Hypothalamus (tissue), 51 donors: ENCODE measurements around the gene TPGS2.
"Not testable (repeated sequence)": the region's sequence is repeated elsewhere in the genome, so short reads cannot be mapped to it uniquely, and the experiment has no call there.

ENCODE experiments used
- DNase-seq, 51 donors: peaks; one replicate each; lab custom pipeline; 2025; lab: John Stamatoyannopoulos, UW

The TPGS2 gene

DNA sequence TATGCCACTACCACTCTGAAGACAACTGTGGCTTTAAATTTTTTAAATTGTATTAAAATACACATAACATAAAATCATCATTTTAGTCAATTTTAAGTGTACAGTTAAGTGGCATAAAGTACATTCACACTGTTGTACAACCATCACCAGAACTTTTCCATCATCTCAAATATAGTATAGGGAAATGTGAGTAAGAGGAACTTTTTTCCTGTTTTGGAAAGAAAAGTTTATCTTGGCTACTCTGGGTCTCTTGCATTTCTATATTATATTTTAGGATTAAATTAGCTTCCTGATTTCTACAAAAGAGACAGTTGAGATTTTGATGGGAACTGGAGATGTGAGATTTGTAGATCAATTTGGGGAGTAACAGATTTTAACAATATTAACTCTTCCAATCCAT, 3.3 kb downstream of the TPGS2 start:
- DNase-seq: no peak

DNA sequence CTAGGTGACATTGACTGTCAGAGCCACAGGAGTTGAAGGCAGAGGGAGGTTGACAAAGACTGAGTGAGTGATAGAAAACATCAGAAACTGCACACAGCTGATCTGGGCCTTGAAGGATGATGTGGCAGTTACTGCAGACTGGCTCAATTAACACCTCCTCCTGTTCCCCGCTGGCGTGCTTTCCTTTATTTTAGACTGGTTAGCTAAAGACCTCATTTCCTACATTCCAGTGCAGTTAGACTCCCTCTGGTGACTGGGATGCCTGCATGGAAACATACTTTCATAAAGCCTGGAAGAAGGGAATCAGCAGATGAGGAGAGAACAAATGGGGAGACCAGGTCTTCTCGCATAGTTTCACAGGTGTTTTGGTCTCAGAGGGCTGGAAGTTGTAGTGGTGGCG, 7.1 kb downstream of the TPGS2 start:
- DNase-seq: no peak

DNA sequence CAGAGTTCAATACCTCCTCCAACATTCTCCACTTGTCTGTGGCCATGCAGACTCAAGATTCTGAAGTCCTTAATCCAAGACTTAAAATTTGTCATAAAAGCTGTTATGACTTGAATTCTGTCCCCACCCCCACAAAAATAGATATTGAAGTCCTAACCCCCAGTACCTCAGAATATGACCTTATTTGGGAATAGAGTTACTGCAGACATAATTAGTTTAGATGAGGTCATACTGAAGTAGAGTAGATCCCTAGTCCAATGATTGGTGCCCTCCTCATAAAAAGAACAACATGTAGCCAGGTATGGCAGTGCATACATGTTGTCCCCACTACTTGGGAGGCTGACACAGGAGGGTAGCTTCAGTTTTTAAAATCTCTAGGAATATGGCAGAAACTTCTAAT, 9.2 kb downstream of the TPGS2 start:
- no peak for DNase-seq

DNA sequence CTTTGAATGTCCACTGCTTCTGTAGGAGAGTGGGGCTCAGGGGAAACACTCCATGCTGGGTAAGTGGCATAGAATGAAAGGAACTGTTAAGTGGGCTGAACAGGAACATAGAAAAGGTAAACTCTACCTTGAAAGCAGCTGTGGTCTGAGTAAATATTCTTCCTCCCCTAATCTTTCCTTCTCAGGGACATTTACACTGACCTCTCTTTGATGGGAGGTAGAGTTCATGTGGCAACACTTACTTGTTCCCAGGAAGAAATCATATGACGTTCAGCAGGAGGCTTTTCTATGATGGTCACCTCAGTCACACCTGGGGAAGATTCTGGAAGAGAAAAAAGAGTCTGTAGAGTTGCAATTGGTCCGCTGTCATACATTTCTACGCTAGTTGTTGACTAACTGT, 10.2 kb downstream of the TPGS2 start:
- no peak for DNase-seq

DNA sequence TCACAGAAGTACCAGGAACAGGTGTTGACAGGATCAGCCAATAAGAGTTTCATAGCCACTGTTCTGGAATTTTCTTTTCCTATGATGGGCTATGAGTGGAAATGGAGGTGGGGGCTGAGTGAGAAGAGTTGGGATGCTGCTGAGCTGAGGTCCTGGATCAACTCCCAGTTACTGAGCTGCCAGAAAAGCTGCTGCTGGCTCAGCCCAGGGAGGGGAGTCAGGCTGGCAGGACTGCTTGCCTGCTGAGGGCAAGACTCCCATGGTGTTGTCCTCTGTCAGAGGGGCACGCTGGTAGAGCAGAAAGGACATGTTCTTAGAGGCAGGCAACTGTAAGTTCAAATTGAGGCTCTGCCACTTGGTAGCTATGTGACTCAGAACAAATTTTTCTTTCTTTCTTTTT, 11.8 kb downstream of the TPGS2 start:
- DNase-seq: no peak

DNA sequence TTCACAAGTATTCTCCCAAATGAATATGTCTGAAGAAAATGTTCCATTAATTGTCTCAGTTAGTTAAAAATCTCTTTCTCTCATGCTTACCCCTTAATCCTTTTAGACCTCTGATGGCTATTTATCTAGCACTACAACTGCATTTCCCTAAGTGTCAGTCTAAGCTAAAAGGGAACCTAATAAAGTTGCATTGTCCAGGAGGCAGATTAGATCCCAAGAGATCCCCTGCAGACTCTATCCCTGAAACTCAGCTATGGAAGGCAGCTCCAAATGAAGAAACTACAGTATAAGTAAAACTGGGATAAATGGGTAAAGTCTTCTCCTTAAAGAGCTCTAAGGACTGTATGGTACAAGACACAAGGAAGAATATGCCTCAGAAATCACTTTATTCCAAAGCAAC, 12.7 kb downstream of the TPGS2 start:
- not testable (repeated sequence) for DNase-seq

DNA sequence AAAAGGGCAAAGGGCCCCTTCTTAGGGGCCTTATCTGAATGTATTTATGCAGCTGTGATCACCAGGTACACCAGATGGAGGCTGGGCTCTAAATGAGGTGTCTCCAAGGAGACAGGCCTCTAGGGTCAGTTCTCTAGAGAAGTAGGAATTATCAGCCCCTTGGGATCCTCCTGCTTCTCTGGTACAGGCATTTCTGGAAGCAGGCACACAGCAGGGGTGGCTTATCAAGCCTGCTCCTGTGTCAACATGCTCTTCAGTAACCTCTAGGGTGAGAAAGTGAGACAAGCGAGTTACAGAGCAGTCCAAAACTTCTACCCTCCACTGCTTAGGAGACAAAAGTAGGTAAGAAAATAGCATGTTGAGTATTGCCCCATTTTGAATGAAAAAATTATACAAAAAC, 13.8 kb downstream of the TPGS2 start:
- no peak for DNase-seq

DNA sequence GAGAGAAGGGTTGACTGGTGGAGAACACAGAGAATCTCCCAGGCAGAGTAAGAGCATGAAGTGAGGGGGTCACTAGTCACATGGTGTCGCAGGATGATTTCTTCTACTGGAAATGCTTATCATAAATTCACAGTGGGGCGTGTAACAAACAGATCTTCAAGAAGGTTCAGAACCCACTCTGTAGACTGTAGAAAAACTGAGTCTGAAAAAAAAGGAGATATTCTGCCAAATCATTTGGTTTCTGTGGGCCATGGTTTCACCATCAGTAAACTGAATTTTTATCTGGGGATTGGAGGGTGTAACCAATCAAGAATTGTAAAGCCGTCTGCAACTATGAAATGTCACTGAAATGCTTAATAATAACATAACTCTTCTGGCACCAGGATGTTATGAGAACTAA, 15.0 kb downstream of the TPGS2 start:
- DNase-seq: no peak

DNA sequence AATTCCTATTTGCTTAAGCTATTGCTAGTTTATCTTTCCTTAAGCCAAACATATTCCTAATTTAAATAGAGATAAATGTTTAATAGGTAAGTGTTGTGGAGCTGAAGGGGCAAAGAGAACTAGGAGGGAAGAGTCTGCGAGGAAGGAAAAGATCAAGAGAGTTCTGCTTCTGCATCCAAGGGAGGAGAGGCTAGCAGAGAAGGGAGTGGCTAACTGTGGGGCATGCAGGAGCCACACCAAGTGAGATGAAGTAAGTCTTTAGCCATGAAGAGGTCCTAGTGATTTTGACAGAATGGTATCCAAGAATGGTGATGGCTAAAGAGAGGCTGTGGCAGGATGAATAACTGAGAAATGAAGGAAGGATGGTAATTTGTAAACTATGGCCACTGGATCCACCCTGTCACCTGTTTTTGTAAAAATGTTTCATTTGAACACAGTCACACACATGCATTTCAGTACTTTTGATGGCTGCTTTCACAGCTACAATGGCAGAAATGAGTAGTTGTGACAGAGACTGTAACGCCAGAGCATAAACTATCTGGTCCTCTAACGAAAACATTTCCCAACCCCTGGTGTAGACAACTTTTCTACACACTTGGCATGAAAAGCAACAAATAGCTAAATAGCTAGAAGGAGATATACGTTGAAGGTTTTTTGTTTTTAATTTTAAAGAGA, 15.6 kb downstream of the TPGS2 start:
- DNase-seq: no peak

DNA sequence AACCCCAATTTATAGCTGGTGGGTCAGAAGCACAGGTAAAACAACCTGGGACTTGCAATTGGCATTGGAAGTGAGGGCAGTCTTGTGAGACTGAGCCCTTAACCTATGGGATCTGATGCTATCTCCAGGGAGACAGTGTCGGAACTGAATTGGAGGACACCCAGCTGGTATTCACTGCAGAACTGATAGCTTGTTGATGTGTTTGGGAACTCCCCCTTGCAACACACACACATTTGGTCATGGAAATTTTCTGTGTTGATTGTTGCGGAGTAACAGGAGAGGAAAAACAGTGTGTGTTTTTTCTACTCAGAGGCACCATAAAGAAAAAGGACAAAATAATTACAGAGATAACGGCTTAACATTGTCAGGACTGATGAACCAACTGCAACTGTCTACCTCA, 16.1 kb downstream of the TPGS2 start:
- no peak for DNase-seq

DNA sequence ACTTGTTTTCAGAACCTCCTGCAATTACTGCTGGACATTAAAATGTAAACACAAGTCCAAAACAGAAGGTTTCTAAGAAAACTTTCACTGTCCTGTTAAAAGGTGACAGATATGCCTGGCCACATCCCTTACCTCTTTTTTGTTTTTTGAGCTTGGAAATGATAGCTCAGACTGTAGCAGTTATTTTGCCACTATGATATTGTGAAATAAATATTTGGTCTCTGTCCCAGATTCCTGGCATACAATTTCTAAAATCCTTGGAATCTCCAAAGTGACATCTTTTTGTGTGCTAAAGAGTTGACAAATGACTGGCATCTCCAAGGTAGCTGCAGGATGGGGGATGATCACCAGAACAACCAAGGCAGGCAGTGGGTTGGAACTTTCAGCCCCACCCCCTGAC, 16.8 kb downstream of the TPGS2 start:
- no peak for DNase-seq

DNA sequence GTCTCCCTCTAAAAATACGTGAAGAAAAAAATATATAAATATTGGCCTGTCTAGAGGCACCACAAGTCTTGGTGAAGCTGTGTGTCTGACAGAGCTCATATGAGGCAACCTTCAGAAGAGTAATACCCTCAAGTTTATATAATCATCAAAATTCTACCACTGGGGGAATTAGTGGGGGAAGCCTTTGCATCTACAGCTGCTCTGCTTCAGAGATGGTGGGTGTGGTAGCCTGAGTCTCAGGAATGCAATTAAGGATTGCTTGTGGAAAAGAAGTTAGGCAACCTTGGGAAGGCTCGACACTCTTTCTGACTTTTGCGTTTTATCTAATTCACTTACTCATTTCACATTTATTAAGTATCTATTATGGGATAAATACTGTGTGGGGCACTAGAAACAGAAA, 17.4 kb downstream of the TPGS2 start:
- no peak for DNase-seq

DNA sequence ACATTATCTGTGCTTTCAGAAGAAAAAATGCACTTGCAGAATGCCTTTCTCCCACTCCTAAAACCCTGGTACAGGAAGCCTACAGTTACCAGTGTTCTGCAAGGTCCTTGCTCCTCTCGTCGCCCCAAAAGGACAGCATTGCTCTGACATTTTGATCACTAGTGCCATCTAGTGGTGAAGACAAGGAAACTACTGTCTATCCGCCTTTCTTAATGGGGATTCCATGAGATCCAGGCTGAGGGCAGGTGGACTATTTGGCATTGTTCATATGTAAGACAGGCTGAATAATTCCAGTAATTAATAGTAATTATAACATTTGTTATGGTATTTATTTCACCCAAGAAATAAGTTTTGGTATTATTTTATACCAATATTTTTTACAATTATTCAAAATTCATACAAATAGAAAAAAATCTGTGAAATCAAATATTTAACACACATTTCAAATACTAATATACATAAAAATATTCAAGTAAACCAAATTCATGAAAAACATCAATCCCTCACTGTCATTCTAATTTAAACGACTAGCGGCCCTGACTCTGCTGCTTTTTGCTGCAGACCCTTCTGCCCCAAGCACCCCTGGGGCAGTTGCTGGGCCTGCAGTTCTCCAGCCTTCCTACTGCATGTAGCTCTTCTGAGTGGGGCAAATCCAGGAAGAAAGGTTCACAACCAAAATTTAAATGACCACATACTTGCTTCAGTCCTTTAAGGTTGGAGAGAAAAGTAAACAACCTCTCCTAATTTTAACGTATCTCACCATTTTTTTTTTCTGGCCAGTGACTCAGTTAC, 19.0 kb downstream of the TPGS2 start:
- peak in 19 of 51 donors; percentile 0 to 47 (median 24) for DNase-seq

DNA sequence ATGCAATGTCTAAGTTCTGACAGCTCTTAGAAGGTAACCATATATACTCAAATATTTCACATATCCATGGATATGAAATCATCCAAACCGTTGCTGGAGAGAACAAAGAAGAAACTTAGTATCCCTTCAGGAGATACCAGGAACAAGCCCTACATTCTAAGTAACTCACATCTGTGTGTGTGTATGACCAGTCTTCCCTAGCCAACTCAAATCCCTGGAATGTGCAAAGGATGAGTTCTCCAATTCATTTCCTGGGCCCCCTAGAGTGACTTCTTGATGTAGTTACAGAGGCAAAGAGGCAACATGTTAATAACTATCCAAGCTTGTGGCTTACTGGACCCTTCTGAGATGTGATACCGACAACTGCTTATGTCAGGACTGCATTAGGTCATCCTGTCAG, 20.1 kb downstream of the TPGS2 start:
- DNase-seq: no peak

DNA sequence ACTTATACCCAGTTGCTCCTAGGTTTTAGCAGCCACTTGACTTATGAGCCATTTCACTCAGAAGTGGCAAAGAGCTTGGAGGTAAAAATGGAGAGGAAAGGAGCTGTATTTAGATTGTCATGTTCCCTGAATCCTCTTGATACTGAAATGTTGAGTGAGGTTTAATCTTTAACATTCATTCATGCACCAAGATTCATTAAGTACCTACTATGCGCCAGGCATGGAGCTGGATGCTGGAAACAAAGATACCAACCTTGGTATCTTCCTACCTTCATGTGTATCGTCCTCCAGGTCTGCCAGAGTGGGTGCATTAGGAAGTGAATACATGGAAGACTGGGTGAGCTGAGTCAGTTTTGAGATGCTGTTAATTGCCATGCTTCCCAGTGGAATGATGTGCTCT, 23.7 kb downstream of the TPGS2 start:
- no peak for DNase-seq

DNA sequence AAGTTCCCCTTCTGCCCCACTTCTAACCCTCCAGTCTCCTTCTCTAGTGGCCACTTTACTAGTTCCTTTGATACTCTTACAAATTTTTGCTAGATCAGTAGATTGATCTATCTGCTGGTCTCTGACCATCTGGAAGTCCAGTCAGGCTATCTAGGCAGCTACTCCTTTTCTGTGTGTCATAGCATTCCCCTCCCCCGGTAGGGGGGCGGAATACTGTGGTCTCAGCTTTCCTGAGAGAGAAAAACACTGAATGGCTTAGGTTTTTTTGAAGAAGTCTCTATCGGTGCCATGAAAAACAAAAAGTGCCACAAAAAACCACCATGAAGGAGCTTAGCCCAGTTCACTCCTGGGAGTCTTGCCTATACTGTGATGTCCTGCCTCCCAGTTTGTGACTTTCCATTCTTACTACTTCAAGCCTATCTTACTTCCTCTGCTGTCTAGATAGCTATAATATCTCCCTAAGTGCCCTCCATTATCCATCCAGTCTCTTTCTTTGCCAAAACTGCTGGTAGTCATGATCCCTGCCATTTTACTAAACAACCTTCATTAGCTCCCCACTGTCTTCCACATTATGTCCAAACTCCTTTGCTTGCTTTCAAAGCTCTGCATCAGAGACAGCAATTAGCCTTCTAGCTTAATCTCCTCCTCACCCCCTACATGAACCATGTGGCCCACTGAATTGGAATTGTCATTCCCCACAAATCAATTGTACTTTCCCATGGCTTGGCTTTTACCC, 29.9 kb downstream of the TPGS2 start:
- DNase-seq: no peak

DNA sequence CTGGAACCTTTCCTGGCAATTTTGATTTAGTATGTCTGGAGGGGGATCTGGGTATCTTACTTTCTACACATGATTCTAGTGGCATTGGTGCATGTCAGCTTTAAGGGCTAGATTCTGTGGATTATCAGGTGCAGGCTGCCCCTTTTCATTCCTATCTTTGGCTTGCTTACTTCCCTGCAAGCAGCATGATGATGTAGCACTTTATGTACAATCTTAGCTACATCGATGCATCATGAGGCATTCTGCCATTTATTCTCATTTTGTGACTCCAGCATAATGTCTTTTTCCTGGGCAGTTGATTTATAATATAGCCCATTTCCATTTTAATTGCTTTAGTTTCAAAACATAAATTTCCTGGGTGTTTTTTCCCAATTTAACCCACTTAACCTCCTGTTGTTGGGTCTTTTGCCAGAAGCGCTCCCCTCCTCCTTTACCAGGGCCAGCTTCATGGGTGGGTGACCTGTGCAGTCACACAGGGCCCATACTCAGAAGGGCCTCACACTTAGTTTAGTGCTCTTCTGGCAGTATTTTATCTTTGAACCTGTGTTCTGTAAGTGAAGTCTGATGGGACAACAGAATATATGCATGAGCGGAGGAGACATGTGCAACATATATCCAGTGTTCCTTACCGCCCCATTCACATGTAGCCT, 36.0 kb downstream of the TPGS2 start:
- no peak for DNase-seq

DNA sequence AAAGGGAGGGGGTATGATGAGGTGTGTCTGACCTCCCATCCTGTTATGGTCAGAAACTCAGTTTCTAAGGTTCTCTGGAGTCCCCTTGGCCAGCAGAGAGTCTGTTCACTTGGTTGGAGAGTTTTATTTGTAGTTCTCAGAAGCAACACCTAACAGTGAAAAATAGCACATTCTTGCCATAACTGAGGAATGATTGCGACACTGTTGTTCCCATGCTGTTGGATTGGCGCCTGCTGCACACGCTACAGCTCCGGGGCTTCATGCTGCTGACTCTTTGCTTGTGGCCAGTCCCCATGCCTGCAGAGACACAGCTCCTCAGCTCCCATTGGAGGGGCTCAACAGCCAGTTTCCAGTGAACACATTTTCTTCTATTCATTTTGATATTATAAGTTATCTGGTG, 42.1 kb downstream of the TPGS2 start:
- DNase-seq: peak in 1 of 51 donors; percentile 9

DNA sequence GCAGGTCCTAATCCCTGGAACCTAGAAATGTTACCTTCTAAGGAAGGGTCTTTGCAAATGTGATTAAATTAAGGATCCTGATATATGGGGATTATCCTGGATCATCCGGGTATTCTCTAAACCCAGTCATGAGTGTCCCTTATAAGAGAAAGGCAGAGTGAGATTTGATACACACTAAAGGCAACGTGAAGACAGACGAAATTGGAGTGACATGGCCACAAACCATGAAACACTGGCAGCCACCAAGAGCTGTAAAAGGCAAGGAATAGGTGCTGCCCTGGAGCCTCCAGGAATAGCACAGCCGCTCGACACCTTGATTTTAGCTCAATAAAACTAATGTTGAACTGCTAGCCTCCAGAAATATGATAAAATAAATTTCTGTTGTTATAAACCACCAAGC, 45.0 kb downstream of the TPGS2 start:
- no peak for DNase-seq

DNA sequence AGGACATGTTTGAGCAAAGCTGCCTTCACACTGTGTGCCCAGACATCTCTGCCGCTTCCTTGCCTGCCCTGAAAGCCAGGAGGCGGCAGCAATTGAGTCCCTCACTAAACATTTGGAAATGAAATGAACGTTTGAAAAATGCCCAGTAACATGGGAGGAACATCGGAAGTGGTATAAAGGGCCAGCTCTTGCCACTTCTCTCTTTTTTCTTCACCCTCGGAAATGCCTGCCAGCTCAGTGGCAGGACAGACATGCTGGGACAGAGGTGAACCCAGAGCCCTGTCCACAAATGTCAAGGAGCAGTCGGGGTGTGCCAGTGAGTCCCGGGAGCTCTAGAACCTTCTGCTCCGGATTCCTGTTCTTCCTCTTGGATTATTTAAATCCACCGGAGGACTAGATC, 46.1 kb downstream of the TPGS2 start:
- DNase-seq: no peak

DNA sequence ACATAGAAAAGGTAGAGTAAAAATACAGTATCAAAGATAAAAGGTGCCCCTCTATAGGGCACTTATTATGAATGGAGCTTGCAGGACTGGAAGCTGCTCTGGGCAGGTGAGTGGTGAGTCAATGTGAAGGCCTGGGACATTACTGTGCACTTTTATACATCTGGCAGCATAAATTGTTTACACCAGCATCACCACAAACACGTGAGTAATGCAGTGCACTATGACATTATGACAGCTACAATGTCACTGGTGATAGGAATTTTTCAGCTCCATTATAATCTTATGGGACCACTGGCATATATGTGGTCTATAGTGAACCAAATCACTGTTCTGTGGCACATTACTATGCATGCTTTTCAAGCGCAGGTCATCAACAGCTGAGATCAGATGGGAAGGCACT, 48.1 kb downstream of the TPGS2 start:
- DNase-seq: no peak
